ENCODE data around the gene PTPN14. TPM values are rescaled to one million over a fixed set of nuclear protein-coding genes. Genes with fewer than 3 reads are reported as not detected.

PTPN14 gene
- total RNA-seq, 1 donor, result 104 TPM

GRCh38 chr1:214316593-214316992 lies 234.8 kb downstream of the PTPN14 start:
- no peak for DNase-seq (ENCODE audit: low read depth)
- no peak for TF ChIP-seq CTCF (IDR thresholded peaks at IDR 0.05; ENCODE audit: insufficient read depth, low read depth, low read length)
- H3K4me3 ChIP-seq (ENCODE audit: low read depth, low read length), result no peak overlapping the region

DNA sequence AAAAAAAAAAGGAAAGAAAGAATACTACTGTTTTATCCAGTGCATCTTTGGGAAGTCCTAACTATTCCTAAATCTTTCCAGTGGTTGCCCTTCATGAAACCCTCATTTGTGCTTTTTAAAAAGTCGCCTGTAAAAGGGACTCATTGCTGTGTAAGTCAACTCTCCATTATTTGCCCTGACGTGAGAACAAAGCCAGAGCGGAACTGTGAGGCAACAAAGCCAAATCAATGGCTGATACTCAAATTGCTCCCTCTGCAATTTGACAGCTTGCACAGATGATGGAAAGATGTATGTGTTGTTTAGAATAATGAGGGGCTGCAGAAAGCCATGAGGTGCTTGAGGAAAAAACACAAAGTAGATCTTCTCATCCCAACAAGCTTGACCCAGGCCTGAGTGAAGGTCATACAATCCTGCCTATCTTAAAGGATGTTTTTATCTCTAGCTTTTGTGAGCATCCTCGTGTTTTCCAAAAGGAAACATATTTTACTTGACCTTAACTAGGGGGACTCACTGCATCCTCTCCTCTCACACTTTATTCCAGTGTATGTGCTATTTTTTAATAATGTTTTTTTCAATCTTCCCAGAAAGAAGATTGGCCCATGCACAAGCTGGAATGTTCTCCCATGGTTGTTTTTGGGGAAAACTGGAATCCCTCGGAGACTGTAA lies 237.1 kb downstream of the PTPN14 start:
- no peak overlapping the region for H3K4me3 ChIP-seq (ENCODE audit: low read depth, low read length)
- no peak for TF ChIP-seq CTCF (IDR thresholded peaks at IDR 0.05; ENCODE audit: insufficient read depth, low read depth, low read length)
- DNase-seq (ENCODE audit: low read depth), result no peak

DNA sequence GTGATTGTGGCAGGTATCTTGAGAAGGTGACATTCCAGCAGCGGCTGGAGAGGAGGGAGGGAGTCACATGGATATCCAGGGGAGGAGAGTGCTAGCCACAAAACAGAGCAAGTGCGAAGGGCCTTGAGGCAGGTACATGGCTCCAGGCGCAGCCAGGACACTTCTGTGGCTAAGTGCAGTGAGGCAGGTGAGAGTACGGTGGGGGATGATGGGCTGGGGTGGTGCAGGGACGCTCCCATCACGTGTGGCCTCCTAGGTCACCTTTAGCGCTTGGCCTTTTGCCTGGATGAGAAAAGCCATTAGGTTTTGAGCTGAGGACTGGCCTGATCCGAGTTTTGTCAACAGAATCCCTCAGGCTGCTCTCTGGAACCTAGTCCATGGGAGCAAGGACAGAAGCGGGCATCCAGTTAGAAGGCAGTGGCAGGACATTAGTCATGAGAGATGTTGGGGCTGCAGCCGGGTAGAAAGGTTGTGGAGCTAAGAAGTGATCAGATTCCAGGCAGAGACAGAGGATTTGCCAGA lies 238.8 kb downstream of the PTPN14 start:
- DNase-seq (ENCODE audit: low read depth), result no peak
- no peak overlapping the region for H3K4me3 ChIP-seq (ENCODE audit: low read depth, low read length)
- TF ChIP-seq CTCF (IDR thresholded peaks at IDR 0.05; ENCODE audit: insufficient read depth, low read depth, low read length), result no peak

DNA sequence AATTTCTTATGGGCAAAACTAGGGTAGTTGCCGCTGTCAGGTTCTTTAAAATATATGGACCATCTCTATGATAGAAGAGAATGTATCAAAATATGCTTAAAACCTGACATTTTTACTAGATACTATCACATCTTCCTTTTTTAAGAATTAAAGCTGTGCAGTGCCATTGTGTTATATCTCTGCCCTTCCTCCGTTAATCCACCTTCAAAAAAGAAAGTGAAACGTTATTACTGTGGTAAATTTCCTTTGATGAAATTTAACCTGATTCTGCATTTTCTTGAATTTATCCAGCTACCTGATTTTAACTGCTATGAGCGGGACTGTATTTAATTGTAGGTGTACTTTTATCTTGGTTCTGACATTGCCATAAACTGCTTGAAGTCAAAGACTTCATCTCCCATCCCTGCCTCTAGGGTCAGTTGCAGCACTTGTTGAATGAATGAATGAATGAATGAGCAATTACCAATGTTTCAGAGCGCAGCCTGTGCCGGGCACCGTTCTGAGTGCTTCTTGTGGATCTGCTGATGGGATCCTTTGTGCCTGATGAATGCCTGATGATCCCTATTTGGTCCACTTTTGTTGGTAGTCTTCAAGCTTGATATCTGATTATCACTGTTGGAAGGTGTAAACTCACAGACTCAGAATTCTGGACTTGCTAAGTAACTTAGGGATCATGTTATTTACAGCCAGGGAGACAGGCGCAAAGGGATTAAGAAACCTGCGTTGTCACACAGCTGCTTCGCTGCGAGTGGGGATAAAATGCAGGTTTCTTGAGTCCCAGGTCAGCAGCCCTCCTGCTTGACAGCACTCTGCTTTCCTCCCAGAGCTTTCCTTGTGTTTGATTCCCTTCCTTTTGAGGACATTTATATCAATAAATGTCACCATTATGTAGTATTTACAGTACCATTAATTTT lies 240.4 kb downstream of the PTPN14 start:
- TF ChIP-seq CTCF (IDR thresholded peaks at IDR 0.05; ENCODE audit: insufficient read depth, low read depth, low read length), result no peak
- no peak overlapping the region for H3K4me3 ChIP-seq (ENCODE audit: low read depth, low read length)
- no peak for DNase-seq (ENCODE audit: low read depth)

DNA sequence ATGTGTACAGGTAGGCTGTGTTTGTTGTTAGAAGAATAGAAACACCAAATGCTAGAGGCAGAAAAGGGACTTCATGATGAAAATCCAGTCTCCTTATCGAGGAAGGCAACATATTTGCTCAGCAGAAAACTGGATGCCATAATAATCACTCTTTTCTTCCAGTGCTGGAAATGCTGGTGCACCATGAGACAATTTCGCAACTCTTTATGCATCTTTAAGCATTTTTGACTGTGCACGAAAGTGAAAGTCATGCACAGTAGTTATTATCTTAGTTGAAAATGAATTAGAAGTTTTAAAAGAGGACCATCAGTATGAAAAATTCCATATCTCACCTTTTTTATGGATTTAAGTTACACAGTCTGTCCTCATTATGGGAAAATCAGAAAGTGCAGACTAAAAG lies 241.4 kb downstream of the PTPN14 start:
- no peak for TF ChIP-seq CTCF (IDR thresholded peaks at IDR 0.05; ENCODE audit: insufficient read depth, low read depth, low read length)
- peak overlapping the region; percentile 19 for H3K4me3 ChIP-seq (ENCODE audit: low read depth, low read length)
- DNase-seq (ENCODE audit: low read depth), result peak; percentile 65

- no peak for DNase-seq (ENCODE audit: low read depth)
- H3K4me3 ChIP-seq (ENCODE audit: low read depth, low read length), result no peak overlapping the region
- no peak for TF ChIP-seq CTCF (IDR thresholded peaks at IDR 0.05; ENCODE audit: insufficient read depth, low read depth, low read length)
These were observed 245.1 kb downstream of the PTPN14 start for GRCh38 chr1:214306269-214306668.
